Stimulated activated CD4-positive, alpha-beta T cell treated with anti-CD3 and anti-CD28 coated beads, Interleukin-2, amount 100 ng/mL, for 48 hours (primary cell): ENCODE results near the gene NTM.

ENCODE experiments used
- DNase-seq, 2 donors: peaks; one replicate each; pipeline ENCODE4 v3.0.0-alpha.2; 2020

NTM gene

GRCh38 chr11:131691181-131692041 is 321.0 kb downstream of the NTM start:
- peak; percentile 19 to 52 for DNase-seq

GRCh38 chr11:131692151-131692550 is 321.7 kb downstream of the NTM start:
- no peak for DNase-seq

- no peak for DNase-seq
These were observed 322.5 kb downstream of the NTM start for GRCh38 chr11:131692961-131693360.

DNA sequence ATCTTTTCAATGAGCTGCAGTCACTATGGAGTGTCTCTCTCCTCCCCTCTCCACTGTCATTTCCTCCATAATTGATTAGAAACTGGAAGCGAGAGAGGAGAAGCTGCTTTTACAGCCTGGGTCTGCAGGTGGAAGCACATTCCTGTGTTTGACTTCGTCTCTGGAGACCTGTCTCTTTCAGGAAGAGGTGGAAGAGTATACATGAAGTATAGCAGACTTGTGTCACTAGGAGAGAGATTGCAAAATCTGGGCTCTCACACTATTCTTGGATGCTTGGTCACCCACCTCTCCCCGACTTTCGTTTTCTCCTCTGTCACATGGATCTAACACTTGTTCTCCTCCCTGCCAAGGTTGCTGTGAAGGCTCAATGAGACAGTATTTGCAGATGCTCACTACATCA is 323.3 kb downstream of the NTM start:
- DNase-seq: no peak

- DNase-seq: peak; percentile 65 to 69
These were observed 324.4 kb downstream of the NTM start for GRCh38 chr11:131694526-131695424.

- no peak for DNase-seq
These were observed 325.5 kb downstream of the NTM start for GRCh38 chr11:131695889-131696429.

DNA sequence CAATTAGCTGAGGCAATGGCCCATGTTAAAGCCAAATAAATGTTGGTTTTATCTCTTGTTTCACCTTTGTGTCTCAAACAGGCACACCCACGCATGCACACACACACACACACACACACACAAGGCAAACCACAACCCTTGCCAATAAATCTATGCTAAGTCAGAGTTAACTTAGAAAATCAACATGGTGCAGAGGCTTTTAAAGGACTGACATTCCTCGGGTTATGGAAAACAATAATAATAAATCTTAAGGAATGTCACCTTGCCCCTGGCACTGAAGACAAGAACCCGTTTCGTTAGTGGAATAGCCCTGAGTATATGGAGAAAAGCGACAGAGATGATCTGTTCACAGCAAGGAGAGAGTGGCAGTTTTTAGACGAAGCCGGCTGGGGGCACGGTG is 326.3 kb downstream of the NTM start:
- no peak for DNase-seq

DNA sequence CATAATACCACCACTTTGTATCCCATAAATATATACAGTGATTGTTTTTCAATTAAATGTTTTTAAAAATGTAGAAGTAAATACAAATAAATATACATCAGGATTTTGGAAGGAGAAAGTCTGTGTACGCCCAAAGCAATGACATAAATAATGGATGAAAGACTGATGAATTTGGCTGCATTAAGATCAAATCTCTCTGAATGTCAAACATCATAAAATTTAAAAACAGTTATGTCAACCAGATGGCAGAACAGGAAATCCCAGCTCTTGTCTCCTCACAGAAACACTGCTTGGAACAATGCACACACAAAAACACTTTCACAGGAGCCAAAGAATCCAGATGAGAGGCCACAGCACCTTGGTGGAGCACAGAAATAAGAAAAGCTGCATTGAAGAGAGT is 332.9 kb downstream of the NTM start:
- DNase-seq: no peak

- DNase-seq: no peak
These were observed 334.3 kb downstream of the NTM start for GRCh38 chr11:131704682-131705081.

DNA sequence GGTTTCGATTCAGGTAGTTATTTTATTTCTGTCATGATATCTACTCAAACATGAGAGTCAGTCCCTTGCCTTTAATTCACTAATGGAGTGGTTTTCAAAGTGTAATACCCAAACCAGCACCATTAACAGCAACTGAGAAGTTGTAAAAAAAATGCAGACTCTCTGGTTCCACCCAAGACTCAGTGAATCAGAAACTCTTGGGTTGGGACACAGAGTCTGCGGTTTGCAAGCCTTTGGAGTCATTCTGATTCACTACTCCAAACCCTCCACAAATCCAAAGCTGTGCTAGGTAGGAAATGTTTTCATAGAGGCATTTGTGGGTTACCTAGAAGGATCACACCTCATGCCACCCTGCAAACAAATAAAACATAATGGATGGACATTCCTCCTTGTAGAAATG is 340.1 kb downstream of the NTM start:
- no peak for DNase-seq

GRCh38 chr11:131712897-131713296 is 342.5 kb downstream of the NTM start:
- DNase-seq: no peak

DNA sequence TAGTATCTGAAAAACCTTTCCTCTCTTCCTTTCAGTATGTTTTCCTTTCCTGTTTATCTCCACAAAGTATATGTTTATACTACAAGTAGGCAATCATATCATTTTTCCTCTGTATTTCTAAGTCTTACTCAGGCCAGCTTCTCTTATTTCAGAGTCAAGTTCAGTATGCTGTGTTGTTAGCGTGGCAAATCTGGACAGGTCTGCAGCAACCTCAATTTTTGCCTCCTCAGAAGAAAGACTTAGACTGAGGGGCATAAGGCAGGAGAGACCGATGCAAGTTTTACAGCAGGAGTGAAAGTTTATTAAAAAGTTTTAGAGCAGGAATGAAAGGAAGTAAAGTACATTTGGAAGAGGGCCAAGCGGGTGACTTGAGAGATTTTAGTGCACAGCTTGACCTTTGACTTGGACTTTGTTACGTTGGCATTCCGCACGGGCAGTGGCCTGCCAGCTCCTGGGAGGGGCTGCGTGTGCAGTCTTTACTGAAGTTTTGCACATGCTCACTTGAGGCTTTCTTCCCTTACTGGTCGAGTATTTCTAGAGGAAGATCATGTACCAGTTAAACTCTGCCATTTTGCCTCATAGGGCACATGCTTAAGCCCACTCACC is 343.2 kb downstream of the NTM start:
- DNase-seq: no peak

DNA sequence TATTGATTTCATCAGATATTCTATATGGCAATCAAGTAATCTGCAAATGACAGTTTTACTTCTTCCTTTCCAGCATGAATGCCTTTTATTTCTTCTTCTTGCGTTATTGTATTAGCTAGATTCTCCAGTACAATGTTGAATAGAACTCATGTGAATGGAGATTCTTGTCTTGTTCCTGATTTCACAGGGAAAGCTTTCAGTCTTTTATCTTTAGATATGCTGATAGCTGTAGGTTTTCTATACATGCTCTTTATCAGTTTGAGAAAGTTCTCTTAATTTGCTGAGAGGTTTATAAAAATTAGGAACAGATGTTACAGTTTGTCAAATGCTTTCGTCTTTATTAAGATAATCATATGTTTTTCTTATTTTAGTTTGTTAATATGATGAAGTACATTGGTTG is 347.2 kb downstream of the NTM start:
- no peak for DNase-seq

DNA sequence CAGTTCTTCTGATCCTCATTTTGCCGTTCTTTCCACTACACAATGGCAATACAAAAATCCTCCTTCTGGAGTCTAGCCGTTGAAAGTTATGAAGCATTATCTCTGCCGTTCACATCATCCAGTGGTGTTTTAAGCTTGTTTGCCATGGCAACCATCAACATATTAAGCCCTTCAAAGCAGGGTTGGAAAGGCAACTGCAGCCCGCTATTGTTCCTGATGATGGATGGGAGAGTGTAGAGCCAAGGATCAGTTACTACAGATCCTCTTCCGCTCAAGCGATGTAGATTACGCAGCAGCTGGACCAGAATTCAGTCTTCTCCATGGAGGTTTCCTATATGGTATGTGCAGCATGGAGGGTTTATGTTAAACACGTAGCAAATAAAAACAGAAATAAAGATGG is 352.7 kb downstream of the NTM start:
- DNase-seq: no peak

- no peak for DNase-seq
These were observed 354.1 kb downstream of the NTM start for GRCh38 chr11:131724436-131724975.

- DNase-seq: no peak
These were observed 364.5 kb downstream of the NTM start for GRCh38 chr11:131734871-131735270.

DNA sequence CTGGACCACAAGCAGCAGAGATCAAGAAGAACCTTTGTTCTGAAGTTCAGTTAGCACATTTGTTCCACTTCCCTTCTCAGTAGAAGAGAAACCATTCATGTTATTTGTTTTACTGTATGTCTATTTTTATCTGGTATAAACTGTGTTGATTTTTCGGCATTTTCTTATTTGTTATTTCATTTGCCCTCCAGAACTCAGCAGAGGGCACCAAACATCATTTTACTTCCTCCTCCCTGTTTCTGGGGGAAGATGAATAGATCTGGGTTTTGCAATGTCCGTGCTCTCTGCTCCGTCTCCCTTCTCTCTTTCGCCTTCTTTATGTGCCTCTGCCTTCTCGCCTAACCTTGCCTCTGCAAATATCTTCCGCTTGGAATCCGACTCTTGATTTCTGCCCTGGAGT is 366.9 kb downstream of the NTM start:
- DNase-seq: no peak

DNA sequence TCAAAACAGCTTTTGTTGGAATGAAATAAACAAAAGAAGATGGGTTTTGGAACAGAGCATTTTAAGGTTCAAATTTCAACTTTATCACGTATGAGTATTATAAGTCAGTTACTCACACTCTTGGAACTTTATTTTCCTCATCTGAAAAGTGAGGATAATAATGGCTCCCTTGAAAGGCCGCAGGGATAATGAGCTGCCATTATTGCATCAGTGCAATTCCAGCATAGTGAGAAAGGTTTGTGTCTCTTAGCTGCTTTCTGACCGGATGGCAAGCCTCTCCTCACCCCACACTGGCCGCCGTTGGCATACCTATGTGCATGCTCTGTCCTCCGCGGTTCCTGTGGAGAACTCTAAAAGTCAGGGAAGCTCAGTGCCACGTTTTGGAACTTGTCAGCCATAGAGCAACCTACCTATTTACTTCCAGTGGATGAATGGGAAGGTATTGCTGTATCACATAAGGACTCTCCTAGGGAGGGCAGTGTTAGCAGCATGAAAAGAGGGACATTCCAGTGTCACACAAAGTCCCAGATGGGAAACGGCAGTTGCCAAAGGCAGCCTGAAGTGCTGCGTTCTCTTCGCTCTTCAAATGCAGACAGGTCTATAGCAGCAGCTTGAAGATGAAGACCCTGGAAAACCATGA is 368.9 kb downstream of the NTM start:
- DNase-seq: no peak

GRCh38 chr11:131744847-131745246 is 374.4 kb downstream of the NTM start:
- no peak for DNase-seq

GRCh38 chr11:131745405-131745804 is 375.0 kb downstream of the NTM start:
- DNase-seq: no peak

- no peak for DNase-seq
These were observed 375.8 kb downstream of the NTM start for GRCh38 chr11:131746201-131746600.
